ENCODE data around the gene NCF2.
"Not testable (repeated sequence)": the region's sequence is repeated elsewhere in the genome, so short reads cannot be mapped to it uniquely, and the experiment has no call there.

Gene NCF2

DNA sequence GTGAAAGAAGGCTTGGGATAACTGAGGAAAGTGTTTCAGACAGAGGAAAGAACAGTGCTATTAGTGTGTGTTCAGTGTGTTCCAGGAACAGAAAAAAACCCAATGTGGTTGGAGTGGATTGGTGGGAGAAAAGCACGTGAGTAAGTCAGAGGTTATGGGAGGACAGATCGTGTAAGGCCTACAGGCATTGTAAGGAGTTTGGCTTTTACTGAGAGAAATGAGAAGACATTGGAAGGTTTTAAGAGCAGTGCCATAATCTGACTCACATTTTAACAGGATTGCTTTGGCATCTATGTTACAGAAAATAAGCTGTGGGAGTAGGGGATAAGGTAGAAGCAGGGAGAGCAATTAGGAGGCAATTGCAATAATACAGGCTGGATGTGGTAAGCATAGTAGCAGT, 40.5 kb upstream of the NCF2 start:
- H3K4me1 ChIP-seq (ENCODE audit: control insufficient read depth in 1 of 2, insufficient read depth in 2 of 2, low read length in 2 of 2): peaks cover 11 to 56% of the 10 kb centered on the region in 2 donors
- no peaks in the 10 kb centered on the region for H3K9me3 ChIP-seq (ENCODE audit: control insufficient read depth in 1 of 2, low read length in 2 of 2)
- H3K4me3 ChIP-seq (ENCODE audit: low read depth in 1 of 2, low read length in 2 of 2): peak overlapping the region in 1 of 2 donors; percentile 19
- peak overlapping the region; percentile 36 for H3K27ac ChIP-seq (ENCODE audit: low read length)
- H3K27me3 ChIP-seq (ENCODE audit: low read depth, low read length): no peaks in the 10 kb centered on the region
- H3K36me3 ChIP-seq (ENCODE audit: control insufficient read depth in 1 of 2, insufficient read depth in 2 of 2, low read length in 2 of 2): peaks cover 23 to 33% of the 10 kb centered on the region in 2 donors

DNA sequence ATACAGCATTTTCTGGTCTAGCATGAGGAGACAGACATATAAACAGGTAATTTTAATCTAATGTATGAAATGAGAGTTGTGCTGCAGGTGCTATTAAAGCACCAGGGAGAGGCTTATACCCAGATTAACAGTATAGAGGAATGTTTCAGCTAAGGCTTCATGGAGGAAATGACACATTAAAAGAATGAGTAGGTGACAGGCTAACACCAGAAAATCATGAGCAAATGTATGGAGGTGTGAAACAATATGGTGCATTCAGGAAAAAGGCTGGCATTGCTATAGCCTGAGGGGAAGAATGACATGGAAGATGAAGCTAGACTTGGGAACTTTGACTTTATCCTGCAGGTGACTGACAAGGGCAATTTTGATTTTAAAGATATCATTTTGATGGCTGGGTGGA, 38.3 kb upstream of the NCF2 start:
- H3K36me3 ChIP-seq (ENCODE audit: control insufficient read depth in 1 of 2, insufficient read depth in 2 of 2, low read length in 2 of 2): peaks cover 29 to 33% of the 10 kb centered on the region in 2 donors

DNA sequence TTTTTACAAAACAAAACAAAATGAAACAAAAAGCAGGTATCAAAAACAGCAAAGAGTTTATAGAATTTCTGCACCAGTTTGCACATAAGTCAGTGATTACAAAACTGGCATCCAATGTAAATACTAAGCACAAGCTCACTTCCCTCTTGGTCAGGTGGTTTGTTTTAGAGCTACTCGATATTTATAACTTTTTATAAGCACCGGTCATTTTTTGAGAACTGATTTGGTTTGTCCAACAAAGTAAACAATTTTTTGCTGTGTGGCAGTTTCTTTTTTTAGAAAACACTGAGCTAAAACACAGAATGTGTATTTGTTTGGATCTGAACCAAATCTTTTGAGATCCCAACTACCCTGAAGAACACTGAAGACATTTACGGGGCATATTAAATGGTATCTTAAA, 36.0 kb upstream of the NCF2 start:
- H3K36me3 ChIP-seq (ENCODE audit: control insufficient read depth in 1 of 2, insufficient read depth in 2 of 2, low read length in 2 of 2): peaks cover 19 to 33% of the 10 kb centered on the region in 2 donors
- not testable (repeated sequence) for H3K27me3 ChIP-seq (ENCODE audit: low read depth, low read length); H3K4me3 ChIP-seq (ENCODE audit: low read depth in 1 of 2, low read length in 2 of 2); H3K9me3 ChIP-seq (ENCODE audit: control insufficient read depth in 1 of 2, low read length in 2 of 2)
- peak overlapping the region; percentile 6 for H3K27ac ChIP-seq (ENCODE audit: low read length)
- peaks cover 9 to 44% of the 10 kb centered on the region in 2 donors for H3K4me1 ChIP-seq (ENCODE audit: control insufficient read depth in 1 of 2, insufficient read depth in 2 of 2, low read length in 2 of 2)

More for the DNA sequence above, 38.3 kb upstream of the NCF2 start:
- no peak overlapping the region for H3K27ac ChIP-seq (ENCODE audit: low read length)
- peaks cover 15 to 64% of the 10 kb centered on the region in 2 donors for H3K4me1 ChIP-seq (ENCODE audit: control insufficient read depth in 1 of 2, insufficient read depth in 2 of 2, low read length in 2 of 2)
- no peak overlapping the region for H3K4me3 ChIP-seq (ENCODE audit: low read depth in 1 of 2, low read length in 2 of 2)
- no peaks in the 10 kb centered on the region for H3K9me3 ChIP-seq (ENCODE audit: control insufficient read depth in 1 of 2, low read length in 2 of 2)
- H3K27me3 ChIP-seq (ENCODE audit: low read depth, low read length): no peaks in the 10 kb centered on the region

DNA sequence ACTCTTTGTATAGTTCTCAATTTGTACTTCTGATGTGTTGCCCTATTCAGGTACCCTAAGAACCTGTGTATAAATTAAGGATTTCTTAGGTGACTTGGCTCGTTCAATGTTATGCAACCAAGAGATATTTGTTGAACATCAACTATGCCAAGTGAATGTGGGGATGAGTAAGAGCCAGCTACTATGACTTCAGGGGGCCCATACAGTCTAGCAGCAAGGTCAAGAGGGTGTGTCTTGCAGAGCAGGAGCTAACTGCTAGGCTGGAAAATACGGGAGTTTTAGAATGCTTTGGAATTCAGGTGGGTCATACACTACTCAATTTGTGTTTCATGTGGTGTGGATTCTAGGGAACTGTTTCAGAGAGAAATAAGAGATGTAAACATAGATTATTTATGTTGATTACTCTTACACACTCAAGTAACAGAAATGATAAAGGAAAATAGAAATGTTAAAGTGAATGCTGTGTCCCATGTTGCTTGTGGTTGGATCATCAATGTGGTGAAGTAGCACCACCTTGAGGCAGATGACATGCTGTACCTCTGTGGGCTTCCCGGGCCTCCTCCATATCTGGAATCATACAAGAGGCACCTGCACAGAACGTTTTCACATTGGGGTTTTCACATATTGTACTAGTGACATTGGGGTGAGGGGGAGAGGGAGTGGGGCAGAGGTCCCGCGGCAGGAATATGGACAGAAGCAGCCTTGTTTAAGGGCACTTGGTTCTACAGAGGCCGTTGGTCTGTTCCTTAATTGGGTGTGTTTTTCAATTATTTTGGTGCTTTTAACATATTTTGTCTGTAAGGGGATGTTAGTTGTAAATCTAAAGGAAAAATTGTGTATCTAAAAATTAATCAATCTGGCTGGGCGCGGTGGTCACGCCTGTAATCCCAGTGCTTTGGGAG, 32.9 kb upstream of the NCF2 start:
- H3K4me1 ChIP-seq (ENCODE audit: control insufficient read depth in 1 of 2, insufficient read depth in 2 of 2, low read length in 2 of 2): peaks cover 9 to 27% of the 10 kb centered on the region in 2 donors
- H3K27ac ChIP-seq (ENCODE audit: low read length): peak overlapping the region; percentile 30
- H3K4me3 ChIP-seq (ENCODE audit: low read depth in 1 of 2, low read length in 2 of 2): no peak overlapping the region
- peaks cover 6 to 11% of the 10 kb centered on the region in 2 donors for H3K36me3 ChIP-seq (ENCODE audit: control insufficient read depth in 1 of 2, insufficient read depth in 2 of 2, low read length in 2 of 2)
- no peaks in the 10 kb centered on the region for H3K27me3 ChIP-seq (ENCODE audit: low read depth, low read length)
- H3K9me3 ChIP-seq (ENCODE audit: control insufficient read depth in 1 of 2, low read length in 2 of 2): no peaks in the 10 kb centered on the region

DNA sequence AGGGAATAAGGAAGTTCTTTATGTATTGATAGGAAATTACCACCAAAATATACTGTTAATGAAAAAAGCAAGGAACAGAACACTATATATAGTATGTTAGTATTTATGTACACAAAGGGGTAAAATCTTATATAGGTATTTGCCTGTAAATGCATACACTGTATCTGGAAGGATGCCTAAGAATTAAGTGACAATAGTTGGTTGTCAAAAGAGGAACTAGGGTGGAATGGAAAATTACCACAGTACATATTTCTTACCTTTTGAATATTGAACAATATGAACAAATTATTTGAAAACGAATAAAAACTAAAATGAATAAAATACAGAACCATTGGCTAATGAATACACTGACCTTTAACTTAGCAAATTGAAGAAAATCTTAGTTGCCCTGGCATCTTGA, 31.8 kb upstream of the NCF2 start:
- Histone ChIP-seq H3K27me3 (ENCODE audit: low read depth, low read length) (no peaks in the 10 kb centered on the region), H3K27ac (ENCODE audit: low read length) (no peak overlapping the region), H3K4me3 (ENCODE audit: low read depth in 1 of 2, low read length in 2 of 2) (no peak overlapping the region), H3K9me3 (ENCODE audit: control insufficient read depth in 1 of 2, low read length in 2 of 2) (no peaks in the 10 kb centered on the region), H3K4me1 (ENCODE audit: control insufficient read depth in 1 of 2, insufficient read depth in 2 of 2, low read length in 2 of 2) (peaks cover 9 to 19% of the 10 kb centered on the region in 2 donors), H3K36me3 (ENCODE audit: control insufficient read depth in 1 of 2, insufficient read depth in 2 of 2, low read length in 2 of 2) (peaks cover 3 to 11% of the 10 kb centered on the region in 2 donors)

DNA sequence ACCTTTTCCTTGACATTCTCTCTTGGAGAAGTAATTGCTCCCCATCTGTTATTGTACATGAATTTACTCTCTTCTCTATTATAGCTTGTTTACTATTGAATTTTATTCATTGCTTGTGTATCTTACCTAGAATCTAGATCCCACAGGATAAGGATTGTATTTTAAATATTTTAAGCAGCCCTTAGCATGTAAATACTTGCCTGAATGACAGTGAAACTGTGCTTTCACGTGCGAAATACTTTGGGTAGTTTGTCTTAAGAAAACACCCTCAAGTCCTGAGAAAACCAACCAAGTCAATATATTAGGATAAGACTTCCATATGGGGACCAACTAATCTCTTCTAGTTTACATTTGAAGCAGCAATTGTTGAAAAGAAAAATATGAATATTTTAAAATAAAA, 30.1 kb upstream of the NCF2 start:
- H3K4me3 ChIP-seq (ENCODE audit: low read depth in 1 of 2, low read length in 2 of 2): no peak overlapping the region
- H3K4me1 ChIP-seq (ENCODE audit: control insufficient read depth in 1 of 2, insufficient read depth in 2 of 2, low read length in 2 of 2): peaks cover 0 to 3% of the 10 kb centered on the region in 2 donors
- H3K36me3 ChIP-seq (ENCODE audit: control insufficient read depth in 1 of 2, insufficient read depth in 2 of 2, low read length in 2 of 2): peaks cover 0 to 5% of the 10 kb centered on the region in 2 donors
- H3K27ac ChIP-seq (ENCODE audit: low read length): no peak overlapping the region
- H3K9me3 ChIP-seq (ENCODE audit: control insufficient read depth in 1 of 2, low read length in 2 of 2): no peaks in the 10 kb centered on the region
- H3K27me3 ChIP-seq (ENCODE audit: low read depth, low read length): no peaks in the 10 kb centered on the region

DNA sequence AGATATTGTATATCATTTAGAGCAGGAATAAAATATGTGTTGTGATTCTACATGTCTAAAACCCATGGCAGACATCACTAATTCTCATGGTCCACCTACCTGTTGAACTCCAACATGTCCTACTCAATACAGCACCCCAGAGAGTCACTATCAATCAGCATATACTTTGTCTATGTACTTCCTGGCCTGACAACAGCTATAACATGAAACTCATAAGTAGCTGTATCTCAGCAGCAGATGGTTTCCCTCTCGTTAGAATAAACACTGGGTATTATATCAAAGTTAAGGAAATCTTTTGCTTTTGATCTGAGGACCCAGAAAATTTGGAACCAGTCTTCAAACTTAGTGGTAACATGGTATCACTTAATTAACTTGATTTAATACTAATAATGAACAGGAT, 29.5 kb upstream of the NCF2 start:
- H3K4me3 ChIP-seq (ENCODE audit: low read depth in 1 of 2, low read length in 2 of 2): no peak overlapping the region
- no peaks in the 10 kb centered on the region for H3K9me3 ChIP-seq (ENCODE audit: control insufficient read depth in 1 of 2, low read length in 2 of 2)
- no peaks in the 10 kb centered on the region for H3K27me3 ChIP-seq (ENCODE audit: low read depth, low read length)
- peaks cover 0 to under 1% of the 10 kb centered on the region in 2 donors for H3K36me3 ChIP-seq (ENCODE audit: control insufficient read depth in 1 of 2, insufficient read depth in 2 of 2, low read length in 2 of 2)
- H3K27ac ChIP-seq (ENCODE audit: low read length): no peak overlapping the region
- H3K4me1 ChIP-seq (ENCODE audit: control insufficient read depth in 1 of 2, insufficient read depth in 2 of 2, low read length in 2 of 2): no peaks in the 10 kb centered on the region

DNA sequence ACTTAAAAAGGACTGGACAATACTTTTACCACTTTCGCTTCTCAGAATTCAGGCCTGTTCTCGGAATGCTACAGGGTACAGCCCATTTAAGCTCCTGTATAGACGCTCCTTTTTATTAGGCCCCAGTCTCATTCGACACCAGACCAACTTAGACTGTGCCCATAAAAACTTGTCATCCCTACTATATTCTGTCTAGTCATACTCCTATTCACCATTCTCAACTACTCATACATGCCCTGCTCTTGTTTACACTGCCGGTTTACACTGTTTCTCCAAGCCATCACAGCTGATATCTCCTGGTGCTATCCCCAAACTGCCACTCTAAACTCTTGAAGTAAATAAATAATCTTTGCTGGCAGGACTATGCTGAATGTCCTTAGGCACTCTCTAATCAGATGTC, 27.9 kb upstream of the NCF2 start:
- not testable (repeated sequence) for H3K27ac ChIP-seq (ENCODE audit: low read length); H3K9me3 ChIP-seq (ENCODE audit: control insufficient read depth in 1 of 2, low read length in 2 of 2); H3K4me1 ChIP-seq (ENCODE audit: control insufficient read depth in 1 of 2, insufficient read depth in 2 of 2, low read length in 2 of 2); H3K36me3 ChIP-seq (ENCODE audit: control insufficient read depth in 1 of 2, insufficient read depth in 2 of 2, low read length in 2 of 2); H3K27me3 ChIP-seq (ENCODE audit: low read depth, low read length); H3K4me3 ChIP-seq (ENCODE audit: low read depth in 1 of 2, low read length in 2 of 2)

DNA sequence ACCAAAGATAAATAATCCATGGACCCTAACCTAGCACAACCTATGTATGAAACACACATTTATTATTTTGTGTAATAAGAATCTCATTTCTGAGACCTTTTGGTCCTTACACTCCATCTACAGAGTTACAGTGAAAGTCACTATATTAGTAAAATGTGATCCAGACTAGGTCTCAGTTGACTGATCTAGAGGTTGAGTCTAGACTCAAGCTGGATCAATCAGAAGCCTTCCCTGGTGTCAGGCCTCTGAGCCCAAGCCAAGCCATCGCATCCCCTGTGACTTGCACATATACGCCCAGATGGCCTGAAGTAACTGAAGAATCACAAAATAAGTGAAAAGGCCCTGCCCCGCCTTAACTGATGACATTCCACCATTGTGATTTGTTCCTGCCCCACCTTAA, 22.7 kb upstream of the NCF2 start:
- not testable (repeated sequence) for H3K36me3 ChIP-seq (ENCODE audit: control insufficient read depth in 1 of 2, insufficient read depth in 2 of 2, low read length in 2 of 2); H3K27me3 ChIP-seq (ENCODE audit: low read depth, low read length); H3K27ac ChIP-seq (ENCODE audit: low read length); H3K4me3 ChIP-seq (ENCODE audit: low read depth in 1 of 2, low read length in 2 of 2); H3K9me3 ChIP-seq (ENCODE audit: control insufficient read depth in 1 of 2, low read length in 2 of 2)
- H3K4me1 ChIP-seq (ENCODE audit: control insufficient read depth in 1 of 2, insufficient read depth in 2 of 2, low read length in 2 of 2): peaks cover 8 to 13% of the 10 kb centered on the region in 2 donors

DNA sequence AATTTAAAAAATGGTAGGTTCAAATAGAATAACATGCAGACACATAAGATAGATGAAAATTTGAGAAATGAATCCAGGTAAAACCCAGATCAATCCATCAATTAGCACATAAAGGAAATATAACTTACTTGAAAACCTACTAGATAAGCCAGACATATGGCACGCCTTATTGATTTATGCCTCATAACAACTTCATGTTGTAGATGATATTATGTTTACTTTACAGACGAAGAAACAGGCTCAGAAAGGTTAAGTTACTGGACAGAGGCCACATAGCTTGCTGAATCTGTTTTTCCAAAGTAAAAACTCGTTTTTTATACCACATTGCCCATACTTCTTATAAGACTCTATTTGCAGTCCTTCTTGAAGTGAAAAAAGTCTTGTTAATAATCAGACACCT, 22.1 kb upstream of the NCF2 start:
- no peaks in the 10 kb centered on the region for H3K36me3 ChIP-seq (ENCODE audit: control insufficient read depth in 1 of 2, insufficient read depth in 2 of 2, low read length in 2 of 2)
- H3K4me1 ChIP-seq (ENCODE audit: control insufficient read depth in 1 of 2, insufficient read depth in 2 of 2, low read length in 2 of 2): peaks cover 8 to 13% of the 10 kb centered on the region in 2 donors
- H3K27me3 ChIP-seq (ENCODE audit: low read depth, low read length): no peaks in the 10 kb centered on the region
- H3K9me3 ChIP-seq (ENCODE audit: control insufficient read depth in 1 of 2, low read length in 2 of 2): no peaks in the 10 kb centered on the region
- no peak overlapping the region for H3K4me3 ChIP-seq (ENCODE audit: low read depth in 1 of 2, low read length in 2 of 2)
- no peak overlapping the region for H3K27ac ChIP-seq (ENCODE audit: low read length)

DNA sequence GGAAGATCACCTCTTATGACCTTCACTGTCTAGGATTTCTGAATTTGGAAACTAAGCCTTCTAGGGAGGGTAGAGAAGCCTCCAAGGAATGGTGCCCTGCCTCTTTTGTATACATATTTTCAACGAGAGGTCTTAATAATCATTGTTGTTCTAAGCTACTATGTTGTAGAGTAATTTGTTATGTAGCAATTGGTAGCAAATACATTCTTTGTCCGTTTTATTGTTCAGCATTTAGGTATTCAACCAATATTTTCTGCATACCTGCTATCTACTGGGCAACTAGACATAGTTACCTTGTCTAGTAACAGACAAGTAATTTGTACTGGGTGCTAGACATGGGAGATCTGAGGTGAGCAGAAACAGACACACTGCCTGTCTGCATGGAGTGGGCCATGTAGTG, 20.8 kb upstream of the NCF2 start:
- Histone ChIP-seq H3K4me1 (ENCODE audit: control insufficient read depth in 1 of 2, insufficient read depth in 2 of 2, low read length in 2 of 2) (peaks cover 8 to 13% of the 10 kb centered on the region in 2 donors), H3K9me3 (ENCODE audit: control insufficient read depth in 1 of 2, low read length in 2 of 2) (no peaks in the 10 kb centered on the region), H3K27ac (ENCODE audit: low read length) (no peak overlapping the region), H3K36me3 (ENCODE audit: control insufficient read depth in 1 of 2, insufficient read depth in 2 of 2, low read length in 2 of 2) (no peaks in the 10 kb centered on the region), H3K27me3 (ENCODE audit: low read depth, low read length) (no peaks in the 10 kb centered on the region), H3K4me3 (ENCODE audit: low read depth in 1 of 2, low read length in 2 of 2) (no peak overlapping the region)

Data from muscle layer of duodenum (tissue), 2 donors.